ENCODE results near the gene DBN1. TPM values are rescaled to one million over a fixed set of nuclear protein-coding genes. Genes with fewer than 3 reads are reported as not detected.

Gene DBN1
- total RNA-seq, 1 donor from 2014 or later = 113 TPM

DNA sequence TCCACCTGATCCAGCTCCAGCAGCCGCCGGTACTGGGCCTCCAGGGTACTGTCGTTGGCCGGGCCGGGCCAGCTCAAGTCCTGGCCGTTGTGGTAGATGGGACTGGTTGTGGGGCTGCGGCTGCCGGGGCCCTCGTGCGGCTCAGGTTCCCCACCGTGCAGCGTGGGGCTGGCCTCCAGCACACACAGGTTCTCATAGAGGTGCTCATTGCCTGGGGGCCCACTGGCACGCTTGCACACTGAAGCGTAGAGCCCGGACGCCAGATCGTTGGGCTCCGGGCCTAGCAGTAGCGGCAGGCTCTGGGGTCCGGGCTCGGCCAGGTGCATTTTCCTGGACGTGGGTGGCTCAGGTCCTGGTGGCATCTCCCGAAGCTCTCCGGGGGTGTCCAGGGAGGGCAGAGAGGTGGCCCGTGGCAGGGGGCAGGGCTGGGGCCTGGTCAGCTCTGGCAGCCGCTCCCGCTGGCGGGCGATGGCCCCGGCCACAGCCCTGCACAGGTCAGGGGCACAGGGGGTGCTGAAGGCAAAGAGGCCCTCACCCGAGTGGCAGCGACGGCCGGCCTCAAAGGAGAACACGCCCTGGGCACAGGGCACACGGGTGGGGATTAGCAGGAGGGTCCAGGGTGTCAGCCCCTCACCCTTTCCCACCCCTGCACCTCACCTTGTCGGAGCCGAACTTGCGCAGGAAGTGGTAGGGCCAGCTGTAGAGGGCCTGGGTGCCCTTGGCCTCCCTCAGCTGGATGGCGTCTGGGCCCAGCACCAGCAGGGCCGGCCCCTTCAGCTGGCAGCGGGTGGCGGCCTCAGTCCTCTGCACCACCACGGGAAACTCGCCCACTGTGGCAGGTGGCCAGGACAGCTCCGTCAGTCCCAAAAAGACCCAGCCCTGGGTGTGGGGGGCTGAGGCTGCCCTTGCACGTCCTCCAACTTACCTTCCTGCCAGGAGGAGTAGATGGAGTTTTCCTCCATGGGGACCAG is 30.9 kb upstream of the DBN1 start:
- no peaks in the 10 kb centered on the region for H3K36me3 Mint-ChIP-seq
- H3K9me3 ChIP-seq (ENCODE audit: low read depth) = no peaks in the 10 kb centered on the region
- H3K9me3 Mint-ChIP-seq = no peaks in the 10 kb centered on the region
- no peaks in the 10 kb centered on the region for H3F3A ChIP-seq (ENCODE audit: low read depth)
- H3K27ac ChIP-seq = no peak overlapping the region
- H2AFZ ChIP-seq (replicated peaks) = no peak overlapping the region
- no peak for DNase-seq (ENCODE audit: low spot score)
- H3K27me3 Mint-ChIP-seq (ENCODE audit: insufficient read depth, low read depth) = peaks cover 7% of the 10 kb centered on the region
- H3K27ac Mint-ChIP-seq = no peak overlapping the region
- no peaks in the 10 kb centered on the region for H3K36me3 ChIP-seq
- H3K27me3 ChIP-seq = peaks cover 4% of the 10 kb centered on the region
- no peak overlapping the region for H3K4me3 ChIP-seq
- H3K4me1 Mint-ChIP-seq = peaks cover 35% of the 10 kb centered on the region
- no peak overlapping the region for H3K4me2 ChIP-seq
- TF ChIP-seq EZH2 (IDR thresholded peaks at IDR 0.05) = no peak
- TF ChIP-seq CTCF (IDR thresholded peaks at IDR 0.05) = no peak
- no peak for TF ChIP-seq EZH2phosphoT487 (IDR thresholded peaks at IDR 0.05)
- no peaks in the 10 kb centered on the region for H4K20me1 ChIP-seq (ENCODE audit: low read depth)
- H3K4me3 Mint-ChIP-seq = no peak overlapping the region
- no peak overlapping the region for H3K9ac ChIP-seq
- peaks cover 9% of the 10 kb centered on the region for H3K4me1 ChIP-seq
- H3K79me2 ChIP-seq (ENCODE audit: low read depth) = no peaks in the 10 kb centered on the region

DNA sequence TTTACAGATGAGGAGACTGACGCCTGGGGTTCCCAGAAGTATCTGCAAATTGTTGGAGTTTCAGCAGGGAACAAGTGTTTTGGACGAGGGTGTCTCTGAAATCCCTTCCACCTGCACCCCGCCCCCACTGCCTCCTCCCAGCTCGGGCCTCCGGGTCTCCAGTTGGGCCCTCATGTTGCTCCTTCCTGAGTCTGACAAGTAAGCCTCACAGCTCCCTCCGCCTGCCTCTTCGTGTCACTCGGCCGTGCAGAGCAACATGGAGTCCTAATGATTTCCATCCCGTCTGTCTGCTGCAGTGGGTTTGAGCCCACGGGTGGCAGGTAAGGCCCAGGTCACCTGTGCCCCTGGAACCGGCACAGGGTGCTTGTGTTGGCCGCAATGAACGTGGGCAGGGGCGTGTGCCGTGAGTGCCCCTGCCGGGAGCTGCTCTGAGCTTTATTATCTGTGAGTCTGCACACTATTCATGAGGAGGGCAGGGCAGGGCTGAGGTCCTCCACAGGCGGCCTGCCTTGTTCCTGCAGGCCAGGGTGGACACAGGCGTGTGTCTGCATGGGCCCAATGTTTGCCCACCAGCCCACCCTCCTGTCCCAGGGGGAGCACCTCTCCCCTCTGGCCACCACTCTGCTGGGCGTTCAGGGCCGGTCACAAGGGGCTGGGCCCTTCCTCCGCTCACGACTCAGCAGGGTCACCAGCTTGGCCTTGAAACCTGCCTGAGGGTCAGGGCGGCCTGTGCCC is 30.1 kb upstream of the DBN1 start:
- Mint-ChIP-seq H3K36me3 (no peaks in the 10 kb centered on the region), H3K4me3 (no peak overlapping the region), H3K27me3 (ENCODE audit: insufficient read depth, low read depth) (peaks cover 10% of the 10 kb centered on the region), H3K27ac (no peak overlapping the region), H3K4me1 (peaks cover 38% of the 10 kb centered on the region), H3K9me3 (no peaks in the 10 kb centered on the region)
- H4K20me1 ChIP-seq (ENCODE audit: low read depth) = no peaks in the 10 kb centered on the region
- DNase-seq (ENCODE audit: low spot score) = no peak
- H3K9ac ChIP-seq = no peak overlapping the region
- H3K4me3 ChIP-seq = no peak overlapping the region
- peaks cover 10% of the 10 kb centered on the region for H3K4me1 ChIP-seq
- H3K9me3 ChIP-seq (ENCODE audit: low read depth) = no peaks in the 10 kb centered on the region
- H3K36me3 ChIP-seq = no peaks in the 10 kb centered on the region
- no peaks in the 10 kb centered on the region for H3K79me2 ChIP-seq (ENCODE audit: low read depth)
- peaks cover 13% of the 10 kb centered on the region for H3K27me3 ChIP-seq
- no peak overlapping the region for H2AFZ ChIP-seq (replicated peaks)
- H3K4me2 ChIP-seq = no peak overlapping the region
- H3F3A ChIP-seq (ENCODE audit: low read depth) = peaks cover 4% of the 10 kb centered on the region
- TF ChIP-seq EZH2 (IDR thresholded peaks at IDR 0.05) (no peak), CTCF (IDR thresholded peaks at IDR 0.05) (no peak), EZH2phosphoT487 (IDR thresholded peaks at IDR 0.05) (no peak)
- no peak overlapping the region for H3K27ac ChIP-seq

DNA sequence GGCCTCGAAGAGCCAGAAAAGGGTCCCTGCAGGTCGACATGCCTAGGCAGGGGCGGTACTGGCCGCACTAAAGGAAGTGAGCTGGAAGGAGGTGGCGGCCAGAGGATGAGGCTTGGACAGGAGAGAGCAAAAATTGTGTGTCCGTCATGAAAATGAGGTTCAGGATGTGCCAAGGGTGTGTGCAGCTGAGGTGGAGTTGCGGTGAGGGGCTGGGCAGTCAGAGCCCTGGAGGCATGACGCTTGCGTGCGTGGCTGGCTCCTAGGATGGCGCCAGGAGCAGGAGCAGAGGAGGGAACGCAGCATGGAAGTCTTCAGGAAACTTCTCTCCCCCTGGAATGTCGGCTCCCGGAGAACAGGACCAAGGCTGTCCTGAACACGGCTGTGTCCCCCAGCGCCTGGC is 29.5 kb upstream of the DBN1 start:
- peak overlapping the region; percentile 1 for H3K27ac Mint-ChIP-seq
- Histone ChIP-seq H3K4me3 (no peak overlapping the region), H3K27me3 (peaks cover 19% of the 10 kb centered on the region), H3K9ac (peak overlapping the region; percentile 20), H3K4me2 (no peak overlapping the region), H3K9me3 (ENCODE audit: low read depth) (no peaks in the 10 kb centered on the region), H4K20me1 (ENCODE audit: low read depth) (no peaks in the 10 kb centered on the region), H3K27ac (no peak overlapping the region), H3K36me3 (no peaks in the 10 kb centered on the region), H3K79me2 (ENCODE audit: low read depth) (no peaks in the 10 kb centered on the region), H3K4me1 (peaks cover 15% of the 10 kb centered on the region), H3F3A (ENCODE audit: low read depth) (peaks cover 11% of the 10 kb centered on the region), H2AFZ (replicated peaks) (no peak overlapping the region)
- peaks cover 14% of the 10 kb centered on the region for H3K27me3 Mint-ChIP-seq (ENCODE audit: insufficient read depth, low read depth)
- no peaks in the 10 kb centered on the region for H3K36me3 Mint-ChIP-seq
- H3K9me3 Mint-ChIP-seq = no peaks in the 10 kb centered on the region
- DNase-seq (ENCODE audit: low spot score) = no peak
- peaks cover 43% of the 10 kb centered on the region for H3K4me1 Mint-ChIP-seq
- TF ChIP-seq EZH2 (IDR thresholded peaks at IDR 0.05) = no peak
- no peak for TF ChIP-seq EZH2phosphoT487 (IDR thresholded peaks at IDR 0.05)
- TF ChIP-seq CTCF (IDR thresholded peaks at IDR 0.05) = no peak
- H3K4me3 Mint-ChIP-seq = peak overlapping the region; percentile 65
